Activated naive CD8-positive, alpha-beta T cell treated with anti-CD3 and anti-CD28 coated beads for 36 hours (primary cell): ENCODE results near the gene IGLL5. TPM values are rescaled to one million over a fixed set of nuclear protein-coding genes. Genes with fewer than 3 reads are reported as not detected.

Source experiments
- DNase-seq: peaks from one replicate; pipeline ENCODE4 v3.0.0; 2021
- H3K27ac Mint-ChIP-seq: one replicate; pipeline ENCODE4 v1.8.0; 2022; ENCODE audit warnings: mild to moderate bottlenecking, moderate library complexity, mixed read lengths
- H3K27me3 Mint-ChIP-seq: one replicate; pipeline ENCODE4 v1.8.0; 2022; ENCODE audit warnings: mild to moderate bottlenecking, mixed read lengths
- H3K36me3 Mint-ChIP-seq: one replicate; pipeline ENCODE4 v1.8.0; 2021; ENCODE audit warnings: mild to moderate bottlenecking, mixed read lengths
- H3K4me1 Mint-ChIP-seq: one replicate; pipeline ENCODE4 v1.8.0; 2021; ENCODE audit warnings: mixed read lengths
- H3K4me3 Mint-ChIP-seq: one replicate; pipeline ENCODE4 v1.8.0; 2022; ENCODE audit warnings: mild to moderate bottlenecking, moderate library complexity, mixed read lengths
- H3K9me3 Mint-ChIP-seq: one replicate; pipeline ENCODE4 v1.8.0; 2022; ENCODE audit warnings: mixed read lengths
- total RNA-seq, 2 experiments: library from RNA; stranded (reverse); gene quantifications; one replicate each; pipeline ENCODE4 v1.2.3, GENCODE V29; 2021

Gene IGLL5
- total RNA-seq, 2 experiments from 2014 or later = 0.62 to 0.93 TPM

GRCh38 chr22:22855617-22856308 is 31.9 kb upstream of the IGLL5 start:
- Mint-ChIP-seq H3K27ac (no peak overlapping the region), H3K4me3 (no peak overlapping the region), H3K27me3 (no peaks in the 10 kb centered on the region), H3K4me1 (peaks cover 11% of the 10 kb centered on the region), H3K36me3 (no peaks in the 10 kb centered on the region), H3K9me3 (no peaks in the 10 kb centered on the region)
- peak; percentile 70 for DNase-seq

- Mint-ChIP-seq H3K9me3 (no peaks in the 10 kb centered on the region), H3K4me1 (peaks cover 11% of the 10 kb centered on the region), H3K36me3 (no peaks in the 10 kb centered on the region), H3K4me3 (no peak overlapping the region), H3K27me3 (no peaks in the 10 kb centered on the region), H3K27ac (no peak overlapping the region)
- DNase-seq = no peak
These were observed 31.3 kb upstream of the IGLL5 start for GRCh38 chr22:22856364-22856763.

DNA sequence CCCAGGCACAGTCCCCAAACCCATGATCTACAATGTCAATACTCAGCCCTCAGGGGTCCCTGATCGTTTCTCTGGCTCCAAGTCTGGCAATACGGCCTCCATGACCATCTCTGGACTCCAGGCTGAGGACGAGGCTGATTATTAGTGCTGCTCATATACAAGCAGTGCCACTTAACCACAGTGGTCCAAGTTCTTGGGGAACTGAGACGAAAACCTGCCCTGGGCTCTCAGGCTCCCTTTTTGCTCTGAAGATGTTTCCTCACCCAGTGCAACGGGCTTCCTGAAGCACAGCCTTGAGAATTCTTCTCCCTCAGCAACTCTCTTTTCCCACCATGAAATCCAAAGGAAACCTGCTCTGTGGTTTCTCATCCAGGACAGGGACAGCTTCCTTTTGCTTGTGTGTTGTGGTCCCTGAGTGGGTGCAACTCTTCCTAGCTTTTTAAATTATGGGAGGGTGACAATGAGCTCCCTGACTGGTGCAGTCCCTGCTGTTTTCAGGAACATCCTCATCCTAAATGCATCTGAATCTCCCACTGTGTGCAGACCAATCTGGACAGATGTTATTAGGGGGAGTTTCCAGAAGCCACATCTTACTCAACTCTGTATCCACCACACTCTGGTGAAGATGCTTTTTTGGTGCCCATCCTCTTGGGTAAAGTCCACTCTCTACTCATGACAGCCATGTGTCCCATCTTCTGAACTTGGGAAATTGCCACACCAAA is 30.6 kb upstream of the IGLL5 start:
- Mint-ChIP-seq H3K27me3 (no peaks in the 10 kb centered on the region), H3K27ac (no peak overlapping the region), H3K4me3 (no peak overlapping the region), H3K9me3 (no peaks in the 10 kb centered on the region), H3K4me1 (peaks cover 11% of the 10 kb centered on the region), H3K36me3 (no peaks in the 10 kb centered on the region)
- DNase-seq = no peak

- H3K27me3 Mint-ChIP-seq = no peaks in the 10 kb centered on the region
- DNase-seq = no peak
- no peak overlapping the region for H3K4me3 Mint-ChIP-seq
- no peak overlapping the region for H3K27ac Mint-ChIP-seq
- H3K9me3 Mint-ChIP-seq = no peaks in the 10 kb centered on the region
- H3K36me3 Mint-ChIP-seq = no peaks in the 10 kb centered on the region
- peaks cover 11% of the 10 kb centered on the region for H3K4me1 Mint-ChIP-seq
These were observed 29.7 kb upstream of the IGLL5 start for GRCh38 chr22:22857607-22858558.

DNA sequence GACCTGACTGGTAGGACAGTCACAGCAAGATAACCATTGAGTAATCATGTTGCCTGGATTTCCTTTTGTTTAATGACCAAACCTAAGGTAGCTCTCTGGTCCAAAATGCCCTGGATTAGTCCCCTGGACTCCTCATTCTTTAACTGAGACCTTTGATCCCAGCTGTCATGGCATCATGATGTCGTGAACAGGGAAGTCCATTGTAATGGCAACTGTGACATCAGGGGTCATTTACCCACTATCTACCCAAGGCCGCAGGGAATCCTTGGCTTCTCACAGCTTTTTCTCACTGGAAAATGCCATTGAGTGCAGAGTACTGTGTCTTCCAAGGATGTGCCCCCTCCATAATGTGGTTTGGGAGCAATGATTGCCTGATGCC is 29.1 kb upstream of the IGLL5 start:
- Mint-ChIP-seq H3K27ac (no peak overlapping the region), H3K4me3 (no peak overlapping the region), H3K9me3 (no peaks in the 10 kb centered on the region), H3K36me3 (no peaks in the 10 kb centered on the region), H3K27me3 (no peaks in the 10 kb centered on the region), H3K4me1 (peaks cover 14% of the 10 kb centered on the region)
- DNase-seq = no peak

DNA sequence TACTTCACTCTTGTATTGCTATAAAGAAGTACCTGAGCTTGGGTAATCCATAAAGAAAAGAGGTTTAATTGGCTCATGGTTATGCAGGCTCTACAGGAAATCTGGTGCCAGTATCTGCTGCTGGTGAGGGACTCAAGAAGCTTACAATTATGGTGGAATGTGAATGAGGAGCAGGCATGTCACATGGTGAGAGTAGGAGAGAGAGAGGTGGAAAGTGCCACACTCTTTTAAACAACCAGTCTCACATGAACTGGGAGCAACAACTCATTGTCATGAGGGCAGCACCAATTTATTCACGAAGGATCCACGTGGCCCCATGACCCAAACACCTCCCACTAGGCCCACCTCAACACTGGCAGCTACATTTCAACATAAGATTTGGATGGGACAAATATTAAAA is 24.6 kb upstream of the IGLL5 start:
- DNase-seq = no peak
- H3K27ac Mint-ChIP-seq = no peak overlapping the region
- peaks cover 3% of the 10 kb centered on the region for H3K9me3 Mint-ChIP-seq
- H3K36me3 Mint-ChIP-seq = peaks cover 3% of the 10 kb centered on the region
- no peaks in the 10 kb centered on the region for H3K27me3 Mint-ChIP-seq
- peaks cover 44% of the 10 kb centered on the region for H3K4me1 Mint-ChIP-seq
- H3K4me3 Mint-ChIP-seq = no peak overlapping the region

GRCh38 chr22:22865311-22866072 is 22.1 kb upstream of the IGLL5 start:
- peaks cover 3% of the 10 kb centered on the region for H3K9me3 Mint-ChIP-seq
- peaks cover 2% of the 10 kb centered on the region for H3K27me3 Mint-ChIP-seq
- no peak overlapping the region for H3K4me3 Mint-ChIP-seq
- peak overlapping the region; percentile 60 for H3K27ac Mint-ChIP-seq
- peaks cover 48% of the 10 kb centered on the region for H3K4me1 Mint-ChIP-seq
- peaks cover 3% of the 10 kb centered on the region for H3K36me3 Mint-ChIP-seq
- peak; percentile 68 for DNase-seq

DNA sequence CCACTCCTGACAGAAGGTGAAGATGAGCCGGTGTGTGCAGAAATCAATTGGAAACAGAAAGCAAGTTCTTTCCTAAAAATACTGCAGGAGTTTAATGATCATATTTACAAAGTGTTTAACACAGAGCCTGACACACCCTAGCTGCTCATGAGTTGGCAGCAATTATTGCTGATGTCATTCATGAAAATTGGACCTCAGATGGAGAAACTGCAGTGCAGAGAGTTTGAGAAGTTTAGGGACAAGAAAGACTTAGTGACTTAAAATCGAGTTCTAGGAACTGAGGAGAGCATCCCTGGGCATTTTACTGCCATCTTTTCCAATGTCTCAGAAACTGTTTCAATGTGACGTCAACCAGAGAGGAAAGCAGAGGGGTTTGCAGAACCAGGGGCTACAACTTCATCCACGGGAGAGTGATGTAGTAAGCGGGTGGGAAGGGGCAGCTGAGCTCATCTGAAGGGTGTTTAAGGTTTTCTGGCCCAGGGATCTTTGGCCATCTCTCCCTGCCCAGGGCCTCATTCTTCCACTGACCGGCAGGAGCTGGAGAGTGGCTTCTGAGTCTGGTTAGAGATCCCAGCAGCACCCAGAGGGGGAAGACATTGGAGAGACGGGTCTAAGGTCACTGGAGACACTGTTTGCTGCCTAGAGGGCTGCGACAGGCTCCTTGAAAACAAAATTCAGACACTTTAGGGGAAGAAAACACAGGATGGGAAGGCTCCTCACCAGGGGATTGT is 21.1 kb upstream of the IGLL5 start:
- Mint-ChIP-seq H3K27me3 (peaks cover 6% of the 10 kb centered on the region), H3K36me3 (peaks cover 3% of the 10 kb centered on the region), H3K4me1 (peaks cover 48% of the 10 kb centered on the region), H3K4me3 (no peak overlapping the region), H3K9me3 (peaks cover 3% of the 10 kb centered on the region), H3K27ac (no peak overlapping the region)
- DNase-seq = no peak

- Mint-ChIP-seq H3K4me1 (peaks cover 48% of the 10 kb centered on the region), H3K9me3 (peaks cover 3% of the 10 kb centered on the region), H3K36me3 (peaks cover 3% of the 10 kb centered on the region), H3K4me3 (no peak overlapping the region), H3K27ac (no peak overlapping the region), H3K27me3 (peaks cover 6% of the 10 kb centered on the region)
- DNase-seq = no peak
These were observed 19.5 kb upstream of the IGLL5 start for GRCh38 chr22:22867996-22868715.

DNA sequence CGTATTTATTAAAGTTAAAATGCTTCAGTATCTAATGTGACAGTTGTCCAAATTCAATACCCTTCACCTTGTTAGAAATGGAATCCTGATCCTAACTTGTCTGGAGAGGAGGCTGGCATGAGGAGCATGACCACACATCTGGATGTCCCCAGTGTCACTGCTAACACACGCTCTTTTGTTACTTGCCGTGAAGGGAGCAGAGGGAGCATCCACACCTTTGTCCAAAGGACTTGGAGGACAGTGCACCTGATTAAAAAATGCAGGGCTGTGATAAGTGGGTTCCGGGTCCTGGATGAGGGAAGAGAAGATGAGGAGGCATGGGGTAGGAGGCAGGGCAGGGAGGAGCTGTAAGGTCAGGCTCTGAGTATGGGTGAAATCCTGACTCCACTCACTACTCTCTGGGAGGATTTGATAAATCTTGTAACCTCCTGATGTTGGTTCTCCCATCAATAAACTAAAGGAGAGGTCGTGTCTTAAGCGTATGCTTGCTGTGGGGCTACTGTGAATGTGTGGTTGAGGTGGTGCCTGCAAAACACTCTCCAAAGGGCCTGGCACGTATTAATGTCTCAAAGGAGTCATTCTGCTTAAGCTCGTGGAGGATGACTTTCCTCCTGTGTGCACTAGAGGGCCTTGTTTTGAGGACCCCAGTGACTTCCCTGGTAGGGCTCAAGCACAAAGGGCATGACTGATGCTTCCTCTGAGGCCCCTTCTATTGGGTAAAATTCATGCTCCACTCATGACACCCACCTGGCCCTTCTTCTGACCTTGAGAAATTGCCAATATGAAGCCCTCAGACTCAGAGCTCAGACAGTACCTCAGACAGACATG is 16.8 kb upstream of the IGLL5 start:
- peaks cover 7% of the 10 kb centered on the region for H3K9me3 Mint-ChIP-seq
- H3K4me3 Mint-ChIP-seq = no peak overlapping the region
- H3K36me3 Mint-ChIP-seq = peaks cover 4% of the 10 kb centered on the region
- H3K4me1 Mint-ChIP-seq = peaks cover 22% of the 10 kb centered on the region
- DNase-seq = no peak
- peaks cover 6% of the 10 kb centered on the region for H3K27me3 Mint-ChIP-seq
- no peak overlapping the region for H3K27ac Mint-ChIP-seq

GRCh38 chr22:22871536-22872278 is 15.9 kb upstream of the IGLL5 start:
- Mint-ChIP-seq H3K4me1 (peaks cover 13% of the 10 kb centered on the region), H3K4me3 (no peak overlapping the region), H3K27me3 (peaks cover 6% of the 10 kb centered on the region), H3K36me3 (peaks cover 4% of the 10 kb centered on the region), H3K27ac (no peak overlapping the region), H3K9me3 (peaks cover 7% of the 10 kb centered on the region)
- no peak for DNase-seq
